Suprapubic skin (tissue), 2 donors: ENCODE measurements around the gene NCAN.

ENCODE experiments used
- EP300 ChIP-seq: sonication (generic); formaldehyde crosslinking; IDR thresholded peaks from one replicate; pipeline ENCODE4 v1.6.1; 2017; ENCODE audit warnings: antibody characterized with exemption
- POLR2A ChIP-seq, 2 donors: fragments of 450-650 bp; IDR thresholded peaks; one replicate each; pipeline ENCODE4 v1.6.1; 2017; ENCODE audit warnings: antibody characterized with exemption in 2 of 2, mild to moderate bottlenecking in 2 of 2, moderate library complexity in 2 of 2

DNA sequence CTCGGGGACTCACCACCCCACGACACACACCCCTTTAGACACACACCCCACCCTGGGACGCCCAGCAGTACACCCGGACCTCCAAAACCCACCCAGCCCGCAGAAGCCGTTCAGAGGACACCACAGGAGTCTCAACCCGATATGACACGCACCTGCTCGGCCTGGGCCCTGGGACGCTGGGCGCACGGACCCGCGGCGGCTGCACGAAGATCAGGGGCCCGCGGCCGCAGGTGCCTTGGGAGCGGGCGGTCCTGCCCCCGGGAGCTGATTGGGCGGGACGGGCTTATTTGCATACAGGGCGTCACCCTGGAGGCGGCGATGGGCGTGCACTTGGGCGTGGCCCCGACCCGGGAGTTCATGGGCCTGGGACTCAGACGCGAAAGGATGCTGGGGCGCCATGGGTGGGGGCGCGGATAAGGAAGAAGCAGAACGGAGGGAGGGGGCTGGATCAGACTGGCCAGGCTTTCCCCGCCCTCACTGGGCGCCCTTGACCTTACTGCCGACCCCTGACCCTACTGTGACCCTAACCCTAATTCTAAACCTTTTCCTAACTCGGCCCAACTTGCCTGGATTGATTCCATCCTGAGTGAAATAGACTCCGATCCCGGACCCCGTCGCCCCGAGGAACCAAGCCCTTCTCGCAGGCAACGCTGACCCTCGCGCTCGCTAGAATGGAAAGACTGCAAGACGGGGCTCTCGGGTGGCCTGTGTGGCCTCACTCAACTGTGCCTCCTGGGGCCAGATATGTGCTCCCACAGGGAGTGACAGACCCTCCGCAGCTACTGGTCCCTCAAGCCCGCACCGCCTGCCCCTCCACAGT, 41.5 kb upstream of the NCAN start, which contains the start of gene MEF2B:
- TF ChIP-seq POLR2A (IDR thresholded peaks at IDR 0.05) (no peak), EP300 (no peak)
